GM19397 (cell line): ENCODE data around the gene FBLN1.
"Not testable (repeated sequence)": the region's sequence is repeated elsewhere in the genome, so short reads cannot be mapped to it uniquely, and the experiment has no call there.

ENCODE experiments used
- ATAC-seq: cut with Tn5 transposase; IDR thresholded peaks from one replicate; pipeline ENCODE4 v1.9.1; 2021; ENCODE audit warnings: mild to moderate bottlenecking, moderate library complexity; ENCODE audit not compliant: unreplicated experiment

The FBLN1 gene

DNA sequence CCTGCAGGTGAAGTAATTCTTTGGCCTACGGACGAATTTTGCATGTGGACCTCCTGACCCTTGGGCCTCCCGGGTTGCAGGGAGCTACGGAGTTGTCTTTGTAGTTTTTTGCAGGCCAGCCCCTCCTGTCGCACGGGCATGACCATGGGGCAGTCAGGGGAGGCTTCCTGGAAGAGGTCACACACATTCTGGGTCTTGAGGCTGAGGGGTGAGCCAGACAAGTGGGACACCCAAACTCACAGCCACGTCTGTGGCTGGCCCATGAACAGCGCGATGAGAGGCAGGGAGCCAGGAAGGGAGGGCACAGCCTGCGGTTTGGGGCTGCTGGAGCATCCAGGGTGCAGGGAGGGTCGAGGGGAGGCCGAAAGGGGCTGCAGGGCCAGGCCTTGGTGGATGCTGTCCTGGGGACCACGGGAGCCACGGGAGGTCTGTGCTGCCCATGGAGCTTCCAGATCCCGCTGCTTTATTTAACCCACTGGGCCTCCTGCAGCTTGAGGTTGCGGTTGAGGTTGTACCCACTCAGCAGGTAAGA lies 78.9 kb downstream of the FBLN1 start:
- ATAC-seq = no peak

DNA sequence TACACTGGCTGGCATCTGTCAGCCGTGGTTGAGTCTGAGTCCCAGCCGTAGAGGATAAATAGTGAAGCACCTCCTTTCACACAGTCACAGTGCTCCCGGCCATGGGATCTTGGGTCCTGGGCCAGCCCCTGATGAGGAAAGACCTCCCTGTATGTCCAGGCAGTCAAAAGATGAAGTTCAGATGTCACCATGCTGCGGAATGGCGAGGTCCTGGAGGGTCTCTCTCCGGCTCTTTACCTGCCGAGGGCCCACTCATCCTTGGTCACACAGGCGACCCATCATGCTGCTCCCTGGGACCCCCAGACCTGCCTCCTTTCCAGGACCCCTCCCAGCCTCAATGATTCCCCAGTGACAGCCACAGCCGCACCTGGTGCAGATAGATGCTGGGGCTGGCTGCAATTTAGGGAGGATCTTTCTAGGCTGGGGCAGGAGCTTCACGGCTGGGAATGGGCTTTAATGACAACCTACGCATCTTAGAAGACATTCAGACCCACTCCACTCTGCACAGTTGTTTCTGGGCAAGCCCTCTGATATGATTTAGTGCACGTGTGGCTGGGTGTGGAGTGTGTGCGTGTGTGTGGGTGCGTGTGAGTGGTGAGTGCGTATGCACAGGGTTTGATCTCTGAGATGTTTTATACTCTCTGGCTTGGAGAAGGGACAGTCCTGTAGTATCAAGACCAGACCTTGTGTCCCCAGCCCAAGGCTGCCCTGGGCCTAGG lies 79.7 kb downstream of the FBLN1 start:
- no peak for ATAC-seq

DNA sequence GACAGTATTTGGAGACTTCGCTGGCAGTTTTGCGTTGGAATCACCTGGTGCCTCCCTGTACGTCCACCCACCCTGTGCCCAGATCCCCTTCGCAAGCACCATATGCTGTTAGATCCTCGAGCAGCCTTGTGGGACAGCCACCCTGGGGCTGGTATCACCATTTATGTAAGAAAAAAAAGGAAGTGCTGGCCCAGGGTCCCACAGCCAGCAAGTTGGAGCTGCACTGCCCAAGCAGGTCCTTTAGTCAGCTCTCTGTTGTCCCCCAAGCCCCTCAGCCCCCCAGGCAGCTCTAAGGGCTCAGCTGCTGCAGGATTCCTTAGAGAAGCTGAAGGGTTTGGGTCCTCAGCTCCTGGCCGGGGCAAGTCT lies 80.3 kb downstream of the FBLN1 start:
- no peak for ATAC-seq

DNA sequence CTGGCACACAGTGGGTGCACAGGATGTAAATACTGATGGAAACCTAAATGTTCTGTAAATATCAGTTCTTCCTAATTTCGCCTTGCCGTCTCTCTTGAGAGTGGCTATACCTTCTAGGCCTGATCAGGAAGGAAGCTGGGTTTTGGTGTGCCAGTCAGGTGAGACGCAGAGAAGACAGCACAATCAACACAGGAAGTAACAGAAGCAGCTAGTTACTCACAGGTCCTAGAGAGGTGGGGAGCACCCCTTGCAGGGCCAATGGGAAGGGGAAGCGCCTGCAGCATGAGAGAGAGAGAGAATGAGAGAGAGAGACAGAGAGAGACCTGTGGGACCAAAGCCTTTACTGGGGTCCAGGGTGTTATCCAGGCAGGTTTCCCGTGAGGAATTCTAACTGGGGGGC lies 80.8 kb downstream of the FBLN1 start:
- no peak for ATAC-seq

DNA sequence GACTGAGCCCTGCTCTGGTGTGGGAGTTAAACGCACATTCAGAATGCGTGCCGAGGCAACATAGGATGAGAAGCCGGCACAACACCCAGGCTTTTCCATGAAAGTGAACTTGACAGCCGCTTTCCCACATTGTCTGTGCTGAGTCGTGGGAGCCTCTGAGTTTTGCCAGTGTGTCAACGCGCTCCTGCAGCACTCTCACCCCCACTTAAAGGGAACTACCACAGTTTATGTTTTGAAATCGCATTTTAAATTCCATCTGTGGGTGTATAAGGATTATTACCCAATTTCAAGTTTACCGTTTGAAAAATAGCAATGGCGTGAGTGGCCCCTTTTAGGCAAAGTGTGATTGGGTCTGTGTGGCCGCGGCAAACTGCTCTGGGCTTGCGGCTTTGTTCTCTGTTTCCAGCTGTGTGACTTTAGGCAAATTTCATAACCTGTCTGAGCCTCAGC lies 81.5 kb downstream of the FBLN1 start:
- no peak for ATAC-seq

DNA sequence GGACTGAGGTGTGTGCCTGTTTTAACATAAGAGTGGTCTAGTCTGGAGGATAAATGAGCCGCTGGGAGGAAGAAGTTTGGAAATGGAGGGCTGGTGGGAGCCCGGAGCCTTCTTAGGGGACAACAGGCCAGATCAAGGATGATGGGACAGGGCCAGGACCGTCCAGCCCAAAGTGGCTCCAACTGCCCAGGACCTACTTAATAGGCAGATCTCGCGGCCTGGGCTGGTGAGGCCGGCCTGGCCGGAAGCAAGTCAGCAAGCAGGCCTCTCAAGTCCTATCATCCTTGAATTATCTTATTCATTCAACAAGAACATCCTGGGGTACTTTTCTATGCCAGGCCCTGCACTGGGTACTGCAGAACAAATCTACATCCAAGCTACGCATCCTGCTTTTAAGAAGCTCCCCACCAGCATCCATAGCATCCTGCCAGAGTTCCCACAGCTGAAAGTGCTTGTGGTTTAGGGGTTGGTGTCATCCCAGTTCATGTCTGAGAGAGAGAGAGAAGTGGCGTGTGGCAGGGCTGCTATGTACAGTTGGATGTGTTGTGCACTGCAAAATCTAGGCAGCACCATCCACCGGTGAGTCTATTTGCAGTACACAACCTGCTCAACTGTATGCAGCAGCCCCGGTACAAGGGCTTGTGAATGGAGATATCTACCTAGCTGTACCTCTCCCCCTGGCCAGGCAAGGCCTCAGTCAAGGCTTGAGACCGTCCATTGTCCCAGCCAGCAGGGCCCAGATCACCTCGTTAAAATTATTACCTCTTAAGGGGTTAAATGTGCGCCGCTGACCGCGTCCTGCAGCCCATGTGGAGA lies 82.1 kb downstream of the FBLN1 start:
- ATAC-seq = no peak

DNA sequence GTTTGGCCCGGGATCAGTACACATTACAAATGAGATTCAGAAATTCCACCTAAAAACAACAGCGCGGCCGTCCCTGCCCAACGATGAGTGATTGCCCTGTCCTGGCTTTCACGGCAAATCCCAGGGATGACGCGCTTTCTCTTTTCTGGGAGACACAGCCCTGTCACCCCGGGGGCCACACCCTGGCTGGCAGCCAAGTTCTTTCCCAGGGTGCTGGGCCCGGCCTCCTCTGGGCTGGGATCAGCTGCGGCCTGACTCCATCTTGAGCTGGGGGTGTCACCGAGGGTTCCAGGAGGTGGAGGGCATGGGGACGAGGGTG lies 82.7 kb downstream of the FBLN1 start:
- no peak for ATAC-seq

DNA sequence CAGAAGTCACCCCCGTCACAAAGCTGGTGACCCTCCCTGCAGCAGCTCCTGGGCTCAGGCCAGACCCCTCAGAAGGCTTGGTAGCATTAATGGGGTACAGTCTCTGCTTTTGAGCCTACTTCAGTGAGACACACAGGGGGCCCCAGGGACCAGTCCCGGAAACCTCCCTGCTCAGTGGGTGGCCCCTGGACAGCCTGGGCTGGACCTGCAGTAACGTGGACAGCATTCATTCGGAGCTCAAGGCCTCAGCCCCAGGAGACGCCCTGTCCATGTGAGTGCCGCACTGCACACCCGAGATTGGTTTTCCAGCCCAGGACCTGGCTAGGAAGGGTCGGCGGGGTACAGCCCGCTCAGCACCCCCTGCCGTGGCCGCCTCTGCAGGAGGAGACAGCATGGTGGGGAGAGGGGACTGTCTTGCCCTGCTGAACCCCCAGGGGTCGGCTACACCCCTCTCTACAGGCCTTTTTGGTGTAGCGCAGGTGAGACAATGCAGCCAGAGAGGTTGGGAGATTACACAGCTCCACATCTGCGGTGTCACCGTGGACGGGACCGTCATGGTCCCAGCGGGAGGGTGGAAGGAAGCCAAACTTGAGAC lies 83.4 kb downstream of the FBLN1 start:
- no peak for ATAC-seq

DNA sequence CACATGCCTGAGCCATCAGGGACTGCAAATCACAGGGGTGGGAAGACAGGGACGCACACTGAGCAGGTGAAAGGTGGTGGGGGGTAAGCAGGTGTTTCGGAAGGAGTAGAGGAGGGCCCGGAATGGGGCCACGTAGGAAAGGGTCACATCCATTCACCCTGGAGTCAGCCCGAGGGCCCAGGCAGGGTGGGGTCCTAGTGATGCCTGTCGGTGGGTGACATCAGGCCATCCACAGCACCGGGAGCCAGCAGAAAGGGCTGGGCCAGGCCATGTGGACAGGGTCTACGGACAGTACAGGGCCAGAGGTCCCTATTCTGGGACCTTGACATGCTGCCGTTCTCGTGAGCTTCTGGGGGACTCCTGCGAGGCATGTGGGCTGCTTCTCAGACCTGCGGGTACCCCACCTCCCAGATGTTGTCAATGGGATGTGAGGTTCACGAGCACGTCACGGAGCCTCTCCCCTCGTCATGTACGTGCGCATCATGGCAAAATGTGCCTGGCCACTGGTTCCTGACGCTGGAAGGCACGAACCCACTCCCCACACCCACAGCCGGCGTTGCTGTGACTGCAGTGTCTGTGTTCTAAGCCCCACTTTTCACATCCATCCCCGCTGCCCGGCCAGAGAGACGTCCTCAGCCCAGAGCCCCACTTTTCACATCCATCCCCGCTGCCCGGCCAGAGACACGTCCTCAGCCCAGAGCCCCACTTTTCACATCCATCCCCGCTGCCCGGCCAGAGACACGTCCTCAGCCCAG lies 84.1 kb downstream of the FBLN1 start:
- ATAC-seq = no peak

DNA sequence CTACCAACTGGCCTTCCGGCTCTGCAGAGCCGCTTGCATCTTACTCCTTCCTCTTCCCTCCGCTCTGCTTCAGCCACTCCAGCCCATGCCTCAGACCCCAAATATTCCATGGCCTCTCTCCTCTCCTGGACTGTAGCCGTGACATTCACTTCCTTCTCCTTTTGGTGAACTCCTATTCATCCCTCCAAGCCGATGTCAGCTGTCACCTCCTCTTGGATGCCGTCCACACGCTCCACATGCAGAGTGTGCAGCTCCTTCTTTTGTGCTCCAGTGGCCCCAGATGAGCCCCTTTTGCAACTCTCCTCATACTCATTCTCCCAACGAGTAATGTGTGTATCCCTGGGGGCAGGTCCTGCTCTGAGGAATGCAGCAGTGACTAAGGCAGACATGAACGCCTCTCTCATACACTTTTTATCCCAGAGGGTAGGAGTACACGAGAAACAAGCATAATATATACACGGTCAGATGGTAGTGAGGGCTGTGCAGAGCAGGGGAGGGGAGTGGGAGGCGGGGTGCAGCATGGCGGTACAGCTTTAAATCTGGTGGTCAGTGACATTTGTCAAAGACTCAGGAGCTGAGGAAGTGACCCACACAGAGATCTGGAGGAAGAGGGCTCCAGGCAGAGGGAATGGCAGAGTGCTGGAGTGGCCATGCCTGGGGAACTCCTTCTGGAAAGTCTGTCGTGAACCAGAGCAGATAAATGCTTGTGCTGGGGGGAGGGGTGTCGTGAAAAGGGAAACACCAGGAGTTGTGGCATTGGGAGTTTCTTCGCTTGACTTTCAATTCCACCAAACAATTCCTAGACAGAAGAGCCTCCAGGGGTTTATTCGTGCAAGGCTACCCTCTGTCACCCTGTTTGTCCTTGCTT lies 85.2 kb downstream of the FBLN1 start:
- no peak for ATAC-seq

DNA sequence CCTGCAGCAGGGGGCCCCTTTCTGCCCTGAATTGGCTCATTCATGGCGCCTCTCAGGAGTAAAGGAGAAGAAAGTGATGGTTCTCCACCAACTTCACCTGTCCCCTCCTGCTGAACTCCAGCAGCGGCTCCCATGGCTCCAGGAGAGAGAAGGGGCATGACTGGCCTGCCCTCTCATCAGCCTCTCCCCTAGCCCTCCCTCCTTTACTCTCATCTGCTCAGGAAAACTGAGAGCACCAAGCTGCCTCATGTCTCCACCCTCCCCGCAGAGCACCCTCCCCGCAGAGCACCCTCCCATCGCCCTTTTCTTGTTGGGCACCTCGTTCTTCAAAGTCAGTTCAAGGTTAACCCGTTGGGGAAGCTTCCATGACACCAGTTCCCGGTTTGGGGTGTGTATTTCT lies 86.9 kb downstream of the FBLN1 start:
- ATAC-seq = no peak

DNA sequence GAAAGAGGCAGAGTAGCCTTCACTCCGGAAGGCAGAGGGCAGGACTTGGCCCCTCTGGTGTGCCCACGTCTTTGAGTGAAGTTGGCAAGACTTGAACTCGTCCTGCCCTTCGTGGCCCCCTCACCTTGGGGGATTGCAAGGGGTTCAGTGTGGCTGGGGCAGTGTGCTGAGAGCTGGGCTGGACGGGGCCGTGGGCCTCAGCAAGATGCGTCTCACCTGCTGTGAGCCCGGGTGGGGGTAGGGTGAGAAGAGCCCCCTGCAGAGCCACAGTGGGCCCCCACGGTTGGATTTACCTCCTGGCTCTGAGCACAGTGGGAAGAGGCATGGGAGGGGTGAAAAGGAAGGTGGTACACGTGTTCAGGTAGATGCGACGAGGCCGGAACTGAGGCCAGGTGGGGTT lies 87.6 kb downstream of the FBLN1 start:
- ATAC-seq = no peak

DNA sequence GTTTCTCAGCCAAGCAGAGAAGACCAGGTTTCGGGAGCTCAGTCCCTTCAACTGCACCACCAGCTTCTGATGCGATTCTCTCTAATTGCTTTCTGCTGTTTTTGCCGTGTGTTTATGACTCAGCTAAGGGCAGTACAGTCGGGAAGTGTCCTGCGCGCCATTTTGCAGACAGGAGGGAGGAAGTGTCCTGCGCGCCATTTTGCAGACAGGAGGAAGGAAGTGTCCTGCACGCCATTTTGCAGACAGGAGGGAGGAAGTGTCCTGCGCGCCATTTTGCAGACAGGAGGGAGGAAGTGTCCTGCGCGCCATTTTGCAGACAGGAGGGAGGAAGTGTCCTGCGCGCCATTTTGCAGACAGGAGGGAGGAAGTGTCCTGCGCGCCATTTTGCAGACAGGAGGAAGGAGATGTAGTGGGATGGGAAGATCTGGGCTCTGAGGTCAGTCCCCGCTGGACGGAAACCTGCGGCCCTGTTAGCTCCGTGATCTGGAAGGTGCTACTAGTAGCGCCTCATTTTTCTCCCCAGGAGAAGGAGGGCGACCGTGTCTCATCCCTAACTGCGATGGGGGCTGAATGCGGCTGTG lies 89.0 kb downstream of the FBLN1 start:
- ATAC-seq = not testable (repeated sequence)

DNA sequence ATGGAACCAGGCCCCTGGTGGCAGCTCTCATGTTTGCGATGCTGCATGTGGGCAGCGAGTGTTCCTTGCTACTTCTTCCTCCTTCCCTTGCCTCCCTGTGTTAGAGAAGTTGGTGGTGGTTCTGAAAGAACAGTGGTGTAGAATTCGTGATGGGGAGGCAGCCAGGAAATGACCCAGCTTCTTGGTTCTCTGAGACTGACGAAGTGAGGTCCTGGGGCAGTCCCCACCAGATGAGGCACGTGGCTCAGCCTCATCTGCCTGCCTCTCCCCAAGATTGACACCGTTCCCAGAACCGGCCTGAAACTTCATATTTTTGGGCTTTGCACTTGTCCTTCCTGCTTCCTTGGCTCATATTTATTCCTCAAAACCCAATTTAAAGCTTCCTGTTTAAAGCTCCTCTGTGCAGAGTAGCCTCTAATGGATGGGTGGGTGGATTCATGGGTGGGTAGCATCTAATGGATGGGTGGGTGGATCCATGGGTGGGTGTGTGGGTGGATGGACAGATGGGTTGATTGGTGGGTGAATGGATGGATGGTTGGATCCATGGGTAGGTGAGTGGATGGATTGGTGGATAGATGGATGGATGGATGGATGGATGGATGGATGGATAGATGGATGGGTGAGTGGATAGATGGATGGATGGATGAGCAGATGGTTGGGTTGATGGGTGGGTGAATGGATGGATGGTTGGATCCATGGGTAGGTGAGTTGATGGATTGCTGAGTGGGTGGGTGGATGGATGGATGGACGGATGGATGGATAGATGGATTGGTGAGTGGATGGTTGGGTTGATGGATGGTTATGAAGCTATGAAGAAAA lies 91.6 kb downstream of the FBLN1 start:
- no peak for ATAC-seq

DNA sequence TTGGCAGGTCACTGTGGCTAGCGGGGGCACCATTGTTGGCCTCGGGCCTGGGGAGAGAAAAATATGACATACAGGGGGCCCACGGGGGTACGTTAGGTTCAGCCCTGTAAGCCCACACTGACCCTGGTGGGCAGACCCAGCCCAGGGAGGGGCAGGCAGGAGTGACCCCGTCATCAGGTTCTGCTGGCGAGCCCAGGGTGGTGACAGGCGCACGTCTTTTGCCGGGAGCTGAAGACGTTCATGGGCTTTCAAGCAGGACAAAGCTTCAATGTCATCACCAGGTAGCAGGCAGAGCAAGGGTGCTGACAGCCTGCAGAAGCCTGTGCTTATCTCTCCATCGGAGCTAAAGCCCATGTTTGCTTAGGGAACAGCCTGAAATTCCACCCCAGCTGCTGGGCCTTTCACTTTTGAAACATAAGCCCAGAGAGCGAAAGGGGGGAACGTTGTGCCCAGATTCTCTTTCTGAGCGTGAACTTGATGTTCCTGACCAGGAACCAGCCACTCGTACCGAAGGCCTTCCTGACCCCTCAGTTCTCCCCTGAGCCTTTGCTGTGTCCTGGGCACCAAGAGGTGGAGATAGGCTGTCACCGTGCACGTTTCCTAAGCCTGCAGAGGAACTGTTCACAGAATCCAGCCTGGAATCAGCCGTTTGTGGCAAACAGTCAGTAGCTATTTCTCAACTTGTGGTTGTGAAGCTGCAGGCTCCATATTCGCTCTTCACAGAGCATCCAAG lies 94.9 kb downstream of the FBLN1 start:
- no peak for ATAC-seq

DNA sequence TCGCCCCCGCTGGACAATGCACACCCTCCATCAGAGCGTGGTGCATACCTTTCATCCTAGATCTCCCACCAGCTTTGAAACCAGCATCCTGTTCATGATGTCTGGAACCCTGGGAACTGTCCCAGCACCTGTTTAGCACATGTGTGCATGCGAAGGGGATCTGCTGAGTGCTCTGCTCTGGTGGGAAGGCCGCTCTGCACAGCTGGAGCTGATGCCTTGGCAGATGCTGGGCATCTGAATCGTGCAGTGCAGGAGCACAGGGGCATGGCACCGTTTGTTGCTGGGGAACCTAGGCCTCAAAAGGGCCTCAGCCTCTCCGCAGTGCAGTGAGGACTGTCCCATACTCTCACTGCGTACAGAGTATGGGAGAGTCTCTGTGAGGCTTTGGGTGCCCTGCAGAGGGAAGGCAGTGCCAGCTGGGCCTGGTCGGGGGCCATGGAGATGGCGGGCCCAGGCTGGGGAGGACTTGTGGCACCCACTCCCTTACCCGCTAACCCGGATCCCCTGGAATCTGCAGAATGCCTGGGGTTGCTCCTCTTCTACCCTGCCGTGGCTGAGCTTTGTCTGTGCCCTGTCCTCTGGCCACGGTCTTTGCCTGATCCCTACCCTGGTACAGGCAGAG lies 96.0 kb downstream of the FBLN1 start:
- no peak for ATAC-seq

DNA sequence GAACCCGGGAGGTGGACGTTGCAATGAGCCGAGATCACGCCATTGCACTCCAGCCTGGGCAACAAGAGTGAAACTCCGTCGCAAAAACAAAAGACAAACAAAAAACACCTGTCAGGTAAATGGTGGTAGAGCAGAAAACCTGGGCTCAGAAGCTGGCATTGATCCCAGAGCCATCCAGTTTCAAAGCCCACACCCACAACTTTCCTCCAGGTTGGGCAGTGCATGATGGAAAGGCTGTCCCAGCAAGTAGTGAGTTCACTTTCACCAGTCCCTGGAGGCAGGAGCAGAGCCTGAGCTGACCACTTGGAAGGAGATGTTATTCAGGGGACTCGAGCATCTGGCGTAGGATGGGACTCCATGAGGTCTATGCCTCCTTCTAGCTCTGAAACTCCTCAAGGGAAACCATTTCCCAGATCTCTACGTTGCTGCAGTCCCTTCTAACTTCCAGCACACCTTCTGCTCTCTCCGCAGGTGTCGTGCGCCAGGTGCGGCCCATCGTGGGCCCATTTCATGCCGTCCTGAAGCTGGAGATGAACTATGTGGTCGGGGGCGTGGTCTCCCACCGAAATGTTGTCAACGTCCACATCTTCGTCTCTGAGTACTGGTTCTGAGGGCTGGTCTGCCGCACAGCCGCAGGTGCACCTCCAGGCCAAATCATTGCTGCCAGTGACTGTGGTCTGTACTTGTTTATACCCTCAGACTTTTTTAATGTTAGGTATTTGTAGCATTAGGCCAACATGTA lies 97.3 kb downstream of the FBLN1 start:
- ATAC-seq = no peak
